ENCODE data around the gene RAPGEF1. TPM values are rescaled to one million over a fixed set of nuclear protein-coding genes. Genes with fewer than 3 reads are reported as not detected.

The RAPGEF1 gene
- total and polyA plus RNA-seq, 2 donors (not counting 1 experiment from before 2014, with no cell fraction given): 33.3 to 42.8 TPM

DNA sequence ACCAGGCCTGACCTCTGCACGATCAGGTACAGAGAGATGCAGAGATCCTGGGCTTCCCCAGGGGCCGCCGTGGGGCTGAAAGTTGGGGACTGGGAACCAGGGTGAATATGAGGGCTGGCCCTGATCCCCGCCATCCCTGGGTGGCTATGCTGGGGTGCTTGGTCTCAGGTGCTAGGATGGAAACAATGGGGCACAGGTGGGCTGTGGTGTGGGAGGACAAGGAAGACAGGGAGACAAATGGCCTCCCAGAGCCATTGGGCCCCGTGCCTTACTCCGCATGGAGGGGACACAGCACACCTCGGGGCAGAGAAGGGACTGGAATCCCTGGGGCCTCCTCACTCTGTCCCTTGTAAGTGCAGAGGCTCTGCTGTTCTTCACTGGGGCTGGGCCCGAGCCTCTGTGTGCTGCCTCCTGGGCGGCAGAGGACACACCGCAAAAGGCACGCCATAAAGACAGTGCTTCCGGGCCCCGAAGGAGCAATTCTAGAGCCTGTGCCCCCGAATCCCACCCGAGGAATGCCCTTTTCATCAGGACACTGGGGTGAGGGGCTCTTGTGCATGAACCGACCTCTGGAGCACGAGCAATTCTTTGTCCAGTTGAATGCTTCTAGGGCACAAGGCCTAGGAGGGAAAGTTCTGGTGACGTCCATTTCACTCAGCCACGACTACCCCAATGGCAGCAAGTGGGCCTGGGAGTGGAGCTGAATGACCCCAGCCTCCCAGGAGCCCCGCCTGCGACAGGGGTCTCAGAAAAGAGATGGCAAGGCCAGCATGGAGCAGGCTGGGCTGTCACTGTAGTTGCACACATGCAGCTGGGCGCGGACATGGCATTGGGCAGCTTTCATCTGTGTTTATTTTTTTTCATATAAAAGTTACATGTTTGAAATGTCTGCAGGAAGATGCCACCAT lies 163.7 kb downstream of the RAPGEF1 start:
- TF ChIP-seq CTCF (conservative IDR thresholded peaks at IDR 0.05 in 1 of 2, IDR thresholded peaks at IDR 0.05 in 1 of 2; ENCODE audit: low read depth in 1 of 2, low read length in 2 of 2): no peak
- no peak for TF ChIP-seq EZH2 (IDR thresholded peaks at IDR 0.05; ENCODE audit: low read length, missing control alignments)
- H3K27ac ChIP-seq (ENCODE audit: insufficient read depth, low read length): no peak overlapping the region
- H3K9ac ChIP-seq (ENCODE audit: insufficient read depth, low read length): no peak overlapping the region
- H3K4me2 ChIP-seq (ENCODE audit: extremely low read depth, insufficient read depth, low read length): no peak overlapping the region
- H4K20me1 ChIP-seq (ENCODE audit: control insufficient read depth, extremely low read depth, insufficient read depth, low read length): no peaks in the 10 kb centered on the region
- no peaks in the 10 kb centered on the region for H3K27me3 ChIP-seq (ENCODE audit: control insufficient read depth, insufficient read depth, low read length)
- no peaks in the 10 kb centered on the region for H3K4me1 ChIP-seq (ENCODE audit: control insufficient read depth, extremely low read depth, insufficient read depth, low read length)
- DNase-seq (ENCODE audit: low read depth in 2 of 2): no peak
- no peaks in the 10 kb centered on the region for H3K79me2 ChIP-seq (ENCODE audit: control insufficient read depth, insufficient read depth, low read length)
- no peak overlapping the region for H2AFZ ChIP-seq (ENCODE audit: low read length)
- H3K9me3 ChIP-seq (ENCODE audit: control insufficient read depth, insufficient read depth, low read depth, low read length): no peaks in the 10 kb centered on the region
- H3K4me3 ChIP-seq (replicated peaks in 1 of 4; ENCODE audit: control extremely low read depth in 1 of 4, insufficient read depth in 1 of 4, low read depth in 3 of 4, low read length in 4 of 4): no peak overlapping the region
- H3K36me3 ChIP-seq (ENCODE audit: control insufficient read depth, insufficient read depth, low read length): peaks cover 12% of the 10 kb centered on the region

GRCh38 chr9:131574730-131575640 lies 164.9 kb downstream of the RAPGEF1 start:
- no peak overlapping the region for H3K4me2 ChIP-seq (ENCODE audit: extremely low read depth, insufficient read depth, low read length)
- H3K9ac ChIP-seq (ENCODE audit: insufficient read depth, low read length): no peak overlapping the region
- TF ChIP-seq EZH2 (IDR thresholded peaks at IDR 0.05; ENCODE audit: low read length, missing control alignments) (no peak), CTCF (conservative IDR thresholded peaks at IDR 0.05 in 1 of 2, IDR thresholded peaks at IDR 0.05 in 1 of 2; ENCODE audit: low read depth in 1 of 2, low read length in 2 of 2) (no peak)
- H3K36me3 ChIP-seq (ENCODE audit: control insufficient read depth, insufficient read depth, low read length): peaks cover 9% of the 10 kb centered on the region
- H3K4me3 ChIP-seq (replicated peaks in 1 of 4; ENCODE audit: control extremely low read depth in 1 of 4, insufficient read depth in 1 of 4, low read depth in 3 of 4, low read length in 4 of 4): no peak overlapping the region
- H3K79me2 ChIP-seq (ENCODE audit: control insufficient read depth, insufficient read depth, low read length): no peaks in the 10 kb centered on the region
- H3K9me3 ChIP-seq (ENCODE audit: control insufficient read depth, insufficient read depth, low read depth, low read length): no peaks in the 10 kb centered on the region
- H2AFZ ChIP-seq (ENCODE audit: low read length): no peak overlapping the region
- H3K4me1 ChIP-seq (ENCODE audit: control insufficient read depth, extremely low read depth, insufficient read depth, low read length): no peaks in the 10 kb centered on the region
- no peaks in the 10 kb centered on the region for H3K27me3 ChIP-seq (ENCODE audit: control insufficient read depth, insufficient read depth, low read length)
- H3K27ac ChIP-seq (ENCODE audit: insufficient read depth, low read length): no peak overlapping the region
- no peak for DNase-seq (ENCODE audit: low read depth in 2 of 2)
- H4K20me1 ChIP-seq (ENCODE audit: control insufficient read depth, extremely low read depth, insufficient read depth, low read length): no peaks in the 10 kb centered on the region

GRCh38 chr9:131567910-131568309 lies 172.0 kb downstream of the RAPGEF1 start:
- no peak overlapping the region for H3K9ac ChIP-seq (ENCODE audit: insufficient read depth, low read length)
- H3K4me2 ChIP-seq (ENCODE audit: extremely low read depth, insufficient read depth, low read length): no peak overlapping the region
- no peaks in the 10 kb centered on the region for H3K4me1 ChIP-seq (ENCODE audit: control insufficient read depth, extremely low read depth, insufficient read depth, low read length)
- H3K27me3 ChIP-seq (ENCODE audit: control insufficient read depth, insufficient read depth, low read length): no peaks in the 10 kb centered on the region
- H2AFZ ChIP-seq (ENCODE audit: low read length): no peak overlapping the region
- H3K36me3 ChIP-seq (ENCODE audit: control insufficient read depth, insufficient read depth, low read length): no peaks in the 10 kb centered on the region
- H3K79me2 ChIP-seq (ENCODE audit: control insufficient read depth, insufficient read depth, low read length): no peaks in the 10 kb centered on the region
- H3K4me3 ChIP-seq (replicated peaks in 1 of 4; ENCODE audit: control extremely low read depth in 1 of 4, insufficient read depth in 1 of 4, low read depth in 3 of 4, low read length in 4 of 4): no peak overlapping the region
- TF ChIP-seq EZH2 (IDR thresholded peaks at IDR 0.05; ENCODE audit: low read length, missing control alignments): no peak
- TF ChIP-seq CTCF (conservative IDR thresholded peaks at IDR 0.05 in 1 of 2, IDR thresholded peaks at IDR 0.05 in 1 of 2; ENCODE audit: low read depth in 1 of 2, low read length in 2 of 2): no peak
- no peak overlapping the region for H3K27ac ChIP-seq (ENCODE audit: insufficient read depth, low read length)
- DNase-seq (ENCODE audit: low read depth in 2 of 2): no peak
- H3K9me3 ChIP-seq (ENCODE audit: control insufficient read depth, insufficient read depth, low read depth, low read length): no peaks in the 10 kb centered on the region
- no peaks in the 10 kb centered on the region for H4K20me1 ChIP-seq (ENCODE audit: control insufficient read depth, extremely low read depth, insufficient read depth, low read length)

All from fibroblast of lung (primary cell).